Neural crest cell (in vitro differentiated cells): ENCODE data around the gene CHD9. TPM values are rescaled to one million over a fixed set of nuclear protein-coding genes. Genes with fewer than 3 reads are reported as not detected.

Experiments used
- DNase-seq: peaks from one replicate; pipeline ENCODE4 v3.0.0; 2021; ENCODE audit warnings: low read depth, mixed read lengths, low spot score
- H3K27ac Mint-ChIP-seq: one replicate; pipeline ENCODE4 v1.8.0; 2021; ENCODE audit warnings: mild to moderate bottlenecking, mixed read lengths; ENCODE audit not compliant: unreplicated experiment
- H3K27me3 Mint-ChIP-seq: 2 replicates; pipeline ENCODE4 v1.8.0; 2021; ENCODE audit warnings: low read depth, mild to moderate bottlenecking, mixed read lengths
- H3K36me3 Mint-ChIP-seq: 2 replicates; pipeline ENCODE4 v1.8.0; 2021; ENCODE audit warnings: low read depth, mild to moderate bottlenecking, mixed read lengths
- H3K4me1 Mint-ChIP-seq: 2 replicates; pipeline ENCODE4 v1.8.0; 2021; ENCODE audit warnings: mixed read lengths
- H3K4me3 Mint-ChIP-seq: one replicate; pipeline ENCODE4 v1.8.0; 2021; ENCODE audit warnings: mild to moderate bottlenecking, mixed read lengths
- H3K9me3 Mint-ChIP-seq: 2 replicates; pipeline ENCODE4 v1.8.0; 2021; ENCODE audit warnings: mixed read lengths
- CTCF ChIP-seq: fragments of 200-600 bp; sonication (generic); conservative IDR thresholded peaks from 2 replicates; pipeline ENCODE4 v1.5.0; 2021; ENCODE audit warnings: antibody characterized with exemption, mild to moderate bottlenecking
- long read RNA-seq: library from polyadenylated mRNA; unstranded; transcript quantifications from one replicate; pipeline ENCODE4 v2.0.0, GENCODE V29; 2020
- total RNA-seq: library from RNA; stranded (reverse); gene quantifications from 2 replicates; pipeline ENCODE4 v1.2.1, GENCODE V29; 2021

CHD9 gene
- 76.0 and 76.6 TPM in 2 replicates for total RNA-seq
- long read RNA-seq, partial matches to known transcripts: 50 of 73 reads
- long read RNA-seq, other reads (novel, unspliced or antisense): 23 of 73 reads

- no peaks in the 10 kb centered on the region for H3K27me3 Mint-ChIP-seq
- peak; percentile 100 for TF ChIP-seq CTCF
- no peaks in the 10 kb centered on the region for H3K9me3 Mint-ChIP-seq
- DNase-seq: peak; percentile 79
- peak within 1 kb of the TSS; percentile 90 for H3K27ac Mint-ChIP-seq
- peak within 1 kb of the TSS; percentile 93 for H3K4me3 Mint-ChIP-seq
- peaks cover 28% of the 10 kb centered on the region for H3K4me1 Mint-ChIP-seq
- no peaks in the 10 kb centered on the region for H3K36me3 Mint-ChIP-seq
Measured at GRCh38 chr16:53054670-53055485, at the start of gene CHD9. Gene CHD9 (plus strand): TSS chr16:53054991. CDS start chr16:53156090, 101,099 bp downstream.

GRCh38 chr16:53007095-53007494 lies 47.7 kb upstream of the CHD9 start:
- no peak for DNase-seq
- no peaks in the 10 kb centered on the region for H3K36me3 Mint-ChIP-seq
- H3K4me3 Mint-ChIP-seq: no peak overlapping the region
- no peaks in the 10 kb centered on the region for H3K9me3 Mint-ChIP-seq
- no peak overlapping the region for H3K27ac Mint-ChIP-seq
- H3K4me1 Mint-ChIP-seq: no peaks in the 10 kb centered on the region
- no peak for TF ChIP-seq CTCF
- H3K27me3 Mint-ChIP-seq: no peaks in the 10 kb centered on the region

- no peak overlapping the region for H3K27ac Mint-ChIP-seq
- no peak for TF ChIP-seq CTCF
- H3K9me3 Mint-ChIP-seq: no peaks in the 10 kb centered on the region
Measured at GRCh38 chr16:53014287-53014686, 40.5 kb upstream of the CHD9 start.

GRCh38 chr16:53018834-53019416 lies 35.9 kb upstream of the CHD9 start:
- Mint-ChIP-seq H3K36me3 (no peaks in the 10 kb centered on the region), H3K4me1 (no peaks in the 10 kb centered on the region), H3K9me3 (no peaks in the 10 kb centered on the region), H3K27ac (no peak overlapping the region), H3K27me3 (peaks cover 3% of the 10 kb centered on the region), H3K4me3 (no peak overlapping the region)
- no peak for TF ChIP-seq CTCF
- no peak for DNase-seq

More at GRCh38 chr16:53014287-53014686, 40.5 kb upstream of the CHD9 start:
- Mint-ChIP-seq H3K4me1 (no peaks in the 10 kb centered on the region), H3K27me3 (peaks cover 3% of the 10 kb centered on the region), H3K36me3 (no peaks in the 10 kb centered on the region), H3K4me3 (no peak overlapping the region)
- no peak for DNase-seq

- H3K27ac Mint-ChIP-seq: no peak overlapping the region
- no peak overlapping the region for H3K4me3 Mint-ChIP-seq
- H3K9me3 Mint-ChIP-seq: no peaks in the 10 kb centered on the region
- no peaks in the 10 kb centered on the region for H3K4me1 Mint-ChIP-seq
- no peaks in the 10 kb centered on the region for H3K27me3 Mint-ChIP-seq
- no peaks in the 10 kb centered on the region for H3K36me3 Mint-ChIP-seq
- TF ChIP-seq CTCF: peak; percentile 84
- DNase-seq: peak; percentile 47
Measured at GRCh38 chr16:53022374-53022773, 32.4 kb upstream of the CHD9 start.
